GM19328 (cell line): ENCODE results near the gene JAM2.
"Not testable (repeated sequence)": the region's sequence is repeated elsewhere in the genome, so short reads cannot be mapped to it uniquely, and the experiment has no call there.

Experiments
- ATAC-seq: cut with Tn5 transposase; IDR thresholded peaks from one replicate; pipeline ENCODE4 v1.9.1; 2021; ENCODE audit warnings: mild to moderate bottlenecking, moderate library complexity; ENCODE audit not compliant: unreplicated experiment

The JAM2 gene

DNA sequence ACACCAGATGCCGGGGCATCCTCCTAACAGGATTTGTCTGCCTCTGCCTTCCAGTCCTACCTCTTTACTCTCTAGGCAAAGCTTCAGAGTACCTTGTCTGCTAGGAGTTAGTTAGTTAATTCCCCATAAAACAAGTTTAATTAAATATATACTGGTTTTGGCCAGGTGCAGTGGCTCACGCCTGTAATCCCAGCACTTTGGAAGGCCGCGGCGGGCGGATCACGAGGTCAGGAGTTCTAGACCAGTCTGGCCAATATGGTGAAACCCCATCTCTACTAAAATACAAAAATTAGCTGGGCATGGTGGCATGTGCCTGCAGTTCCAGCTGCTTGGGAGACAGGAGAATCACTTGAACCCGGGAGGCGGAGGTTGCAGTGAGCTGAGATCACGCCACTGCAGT, 75.0 kb downstream of the JAM2 start:
- ATAC-seq, result not testable (repeated sequence)

DNA sequence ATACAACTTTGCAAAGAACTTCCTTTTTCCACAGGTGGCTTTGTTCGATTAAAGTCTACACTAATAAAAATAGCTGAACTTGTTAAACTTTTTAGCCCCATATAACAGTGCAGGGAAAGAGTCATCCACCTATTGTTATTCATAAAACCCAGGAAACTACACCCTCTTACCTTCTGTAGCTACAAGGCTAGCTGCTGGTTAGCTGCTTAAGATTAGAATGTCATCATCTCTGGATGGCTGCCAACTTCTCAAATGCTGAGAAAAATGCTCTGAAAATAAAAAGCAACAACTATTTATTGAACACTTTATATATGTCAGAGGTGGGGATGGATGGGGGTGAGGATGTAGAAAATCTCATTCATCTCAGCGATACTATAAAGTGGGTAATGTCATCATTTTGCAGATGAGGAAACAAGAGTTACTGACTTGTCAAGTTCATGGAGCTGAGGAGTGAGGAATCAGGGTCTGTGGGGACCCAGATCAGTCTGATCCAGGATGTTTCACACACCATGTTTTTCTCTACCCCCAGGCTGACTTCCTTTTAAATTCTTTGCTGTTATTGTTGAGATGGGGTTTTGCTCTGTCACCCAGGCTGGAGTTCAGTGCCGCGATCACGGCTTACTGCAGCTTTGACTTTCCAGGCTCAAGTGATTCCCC, 78.6 kb downstream of the JAM2 start:
- ATAC-seq, result no peak

DNA sequence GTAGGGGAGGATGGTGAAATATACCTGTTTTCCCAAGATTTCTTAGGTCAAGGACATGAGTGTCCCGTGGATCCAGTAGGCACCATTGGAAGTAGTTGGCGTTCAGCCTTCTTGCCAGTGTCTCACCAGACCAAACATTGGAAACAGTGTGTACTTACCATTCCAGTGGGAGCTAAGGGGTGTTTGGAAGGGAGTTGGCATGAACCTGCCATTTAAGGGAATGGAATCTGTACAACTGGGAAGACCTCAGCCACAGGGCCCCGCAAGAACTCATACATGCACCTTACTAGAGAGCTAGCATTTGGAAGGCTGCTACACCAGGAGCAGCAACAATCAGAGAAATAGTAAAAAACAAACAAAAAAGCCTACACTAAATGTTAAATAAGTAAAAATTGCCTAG, 82.9 kb downstream of the JAM2 start:
- ATAC-seq, result no peak

DNA sequence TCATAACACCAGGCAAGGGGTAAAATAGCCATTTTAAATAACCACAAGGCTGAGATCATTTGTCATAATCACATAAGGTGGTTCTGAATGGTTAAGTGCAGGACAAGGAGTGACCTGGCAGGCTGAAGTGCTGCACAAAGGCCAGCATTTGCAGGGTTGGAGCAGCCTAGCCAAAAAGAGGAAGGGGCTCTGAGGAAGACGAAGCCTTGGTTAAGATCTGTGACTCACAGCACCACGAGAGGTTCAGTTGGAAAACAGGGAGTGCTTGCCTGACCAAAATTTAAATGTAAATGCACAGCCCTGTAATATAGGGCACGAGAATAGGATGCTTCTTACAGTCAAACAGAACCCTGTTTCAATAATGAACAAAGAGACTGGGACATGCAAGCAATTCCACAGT, 83.6 kb downstream of the JAM2 start:
- no peak for ATAC-seq

- no peak for ATAC-seq
These were observed 93.2 kb downstream of the JAM2 start for GRCh38 chr21:25732091-25732760.

GRCh38 chr21:25733859-25734653, 95.0 kb downstream of the JAM2 start:
- peak; percentile 1 for ATAC-seq

DNA sequence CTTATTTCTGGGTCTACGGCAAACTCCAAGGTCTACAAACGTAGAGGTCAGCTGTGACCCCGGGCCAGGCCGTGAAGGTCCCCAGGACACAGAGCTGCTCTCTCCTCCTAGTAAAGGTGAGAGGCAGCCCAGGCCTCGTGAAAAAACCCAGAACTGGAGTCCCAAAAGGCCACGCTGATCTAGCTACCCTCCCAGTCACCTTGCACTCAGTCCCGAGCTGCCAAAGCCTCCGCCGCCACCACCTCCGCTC, 95.5 kb downstream of the JAM2 start:
- ATAC-seq, result no peak

GRCh38 chr21:25734904-25735645, 96.0 kb downstream of the JAM2 start, which contains the start of the genes ATP5PF and GABPA:
ATP5PF (minus strand) TSS chr21:25734904; CDS start chr21:25729794, 5,110 bp downstream.
GABPA (plus strand) TSS chr21:25734972; CDS start chr21:25741599, 6,627 bp downstream.
- ATAC-seq, result peak; percentile 89

DNA sequence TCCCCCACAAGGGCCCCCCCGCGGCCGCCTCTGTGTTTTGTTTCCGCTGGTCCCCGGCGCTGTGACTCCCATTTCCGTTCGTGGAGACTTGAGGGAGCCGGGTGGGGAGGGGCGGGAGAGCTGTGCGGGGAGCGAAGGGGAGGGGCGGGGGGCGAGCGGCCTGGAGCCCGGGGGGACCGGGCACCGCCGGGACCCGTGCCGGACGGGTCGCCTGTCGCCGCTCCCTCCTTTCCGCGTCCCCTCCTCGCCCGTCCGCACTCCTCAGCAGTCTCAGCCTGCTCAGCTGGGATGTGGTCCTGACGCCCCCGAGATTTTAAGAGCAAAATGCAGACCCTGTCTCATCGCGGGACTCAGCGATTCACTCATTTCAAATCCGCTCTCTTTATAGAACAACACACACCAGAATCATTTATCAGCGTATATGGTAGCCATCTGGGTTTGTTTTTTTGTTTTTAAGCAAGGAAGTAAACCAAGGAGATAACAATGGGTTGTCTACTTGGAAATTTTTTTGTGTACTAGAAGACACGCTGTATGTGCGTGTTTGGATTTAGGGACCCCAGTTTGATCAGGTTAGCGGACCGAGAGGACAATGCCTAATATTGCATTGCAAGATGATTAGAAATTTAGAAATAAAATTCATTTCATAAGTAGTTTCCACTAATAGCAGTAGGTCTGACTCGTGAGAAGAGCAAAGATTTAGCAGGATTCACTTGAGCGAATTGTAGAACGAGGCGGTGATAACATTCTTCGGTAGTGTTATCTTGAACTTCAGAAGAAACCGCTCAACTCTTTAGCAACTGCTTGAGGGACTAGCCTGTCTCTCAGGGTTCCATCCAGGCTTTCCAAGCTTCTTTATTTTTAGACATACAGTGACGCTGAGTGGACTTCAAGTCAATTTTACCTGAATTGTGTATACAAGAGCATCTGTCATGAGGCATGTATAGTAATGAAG, 96.9 kb downstream of the JAM2 start:
- peak; percentile 5 for ATAC-seq

DNA sequence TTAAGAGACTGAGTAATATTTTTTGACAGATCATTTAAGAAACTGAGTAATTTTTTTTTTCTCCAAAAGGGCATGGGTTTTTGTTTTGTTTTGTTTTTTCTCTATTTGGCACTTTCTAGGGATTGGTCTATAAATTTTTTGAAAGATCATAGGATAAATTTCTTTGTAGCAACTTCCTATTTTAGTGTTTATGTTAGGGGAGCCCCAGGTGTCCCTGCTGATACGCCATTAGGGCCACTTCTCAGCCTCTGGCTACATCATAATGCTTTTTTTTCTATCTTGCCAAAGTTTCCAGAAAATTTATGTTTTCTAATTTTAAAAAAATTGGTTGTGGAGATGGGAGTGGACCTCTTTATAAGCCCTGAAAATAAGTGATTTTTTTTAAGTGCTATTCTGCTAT, 98.4 kb downstream of the JAM2 start:
- no peak for ATAC-seq

- no peak for ATAC-seq
These were observed 103.8 kb downstream of the JAM2 start for GRCh38 chr21:25742900-25743299.

DNA sequence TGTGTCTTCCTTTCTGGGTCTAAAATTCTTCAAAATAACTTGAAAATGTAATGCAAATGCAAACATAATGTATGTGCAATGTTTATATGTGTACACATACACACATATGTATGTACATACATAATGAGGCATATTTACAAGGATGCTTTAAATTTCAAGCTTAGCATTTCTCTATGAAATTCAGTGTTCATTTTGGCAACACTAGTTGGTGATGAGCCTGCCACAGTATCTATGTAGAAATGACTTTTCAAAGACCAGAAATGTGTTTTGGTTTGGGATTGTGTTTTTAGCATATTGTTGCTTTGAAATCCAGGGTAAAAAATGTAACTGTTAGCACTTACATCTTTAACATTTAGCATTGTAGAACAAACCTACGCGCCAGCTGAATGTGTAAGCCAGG, 105.8 kb downstream of the JAM2 start:
- ATAC-seq, result no peak

DNA sequence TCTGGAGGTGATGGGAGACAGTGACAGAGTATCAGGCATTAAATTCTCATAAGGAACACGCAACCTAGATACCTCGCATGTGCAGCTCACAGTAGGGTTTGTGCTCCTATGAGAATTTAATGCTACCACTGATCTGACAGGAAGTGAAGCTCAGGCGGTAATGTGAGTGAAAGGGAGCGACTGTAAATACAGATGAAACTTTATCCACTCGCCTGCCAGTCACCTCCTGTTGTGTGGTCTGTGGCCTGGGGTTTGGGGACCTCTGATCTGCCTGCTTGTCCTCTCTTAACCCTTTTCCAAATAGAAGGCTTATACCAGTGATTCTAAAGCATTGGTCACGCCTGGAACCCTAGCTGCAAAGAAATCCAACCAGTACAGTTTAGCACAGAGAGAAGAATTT, 111.0 kb downstream of the JAM2 start:
- ATAC-seq, result no peak

- ATAC-seq, result no peak
These were observed 113.4 kb downstream of the JAM2 start for GRCh38 chr21:25752416-25752815.

- no peak for ATAC-seq
These were observed 117.3 kb downstream of the JAM2 start for GRCh38 chr21:25756190-25756932.

- no peak for ATAC-seq
These were observed 118.5 kb downstream of the JAM2 start for GRCh38 chr21:25757531-25757930.

GRCh38 chr21:25759573-25759972, 120.5 kb downstream of the JAM2 start:
- no peak for ATAC-seq

GRCh38 chr21:25760061-25760460, 121.0 kb downstream of the JAM2 start:
- no peak for ATAC-seq

DNA sequence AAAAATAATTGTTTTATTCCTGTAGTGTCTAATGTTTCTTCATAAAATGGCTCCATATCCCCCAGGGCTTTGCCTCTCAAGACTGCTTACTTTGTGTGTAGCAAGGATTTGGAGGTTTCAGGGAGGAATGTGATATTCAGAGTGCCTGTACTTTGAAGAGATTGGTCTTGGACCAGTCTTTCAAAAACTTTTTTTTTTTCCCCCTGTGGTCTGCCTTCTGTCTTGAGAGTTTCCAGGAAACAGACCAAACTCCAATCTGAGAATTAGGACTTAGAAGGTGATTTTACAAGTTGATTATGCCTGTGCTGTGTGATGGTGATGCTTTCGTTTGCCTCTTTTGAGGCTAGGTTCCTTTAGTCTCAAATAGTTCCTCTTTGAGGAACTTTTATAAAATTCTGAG, 121.6 kb downstream of the JAM2 start:
- no peak for ATAC-seq

GRCh38 chr21:25764065-25764464, 125.0 kb downstream of the JAM2 start:
- ATAC-seq, result no peak
